Tibial nerve (tissue), 4 donors: ENCODE measurements around the gene PRICKLE2.

Source experiments
- EP300 ChIP-seq, 2 donors: sonication (generic); formaldehyde crosslinking; IDR thresholded peaks; one replicate each; pipeline ENCODE4 v1.6.1; 2017; ENCODE audit warnings: antibody characterized with exemption in 2 of 2, mild to moderate bottlenecking in 1 of 2
- TF ChIP-seq, protein P1 (sequence below), 5 experiments: fragments of 200-600 bp in 3 of 5; fragments of 450-650 bp in 2 of 5; sonication (generic) in 3 of 5; IDR thresholded peaks; one replicate each; pipeline ENCODE4 v1.5.1; 2016 to 2019; ENCODE audit warnings: antibody characterized with exemption in 5 of 5, mild to moderate bottlenecking in 3 of 5, moderate library complexity in 2 of 5

DNA sequence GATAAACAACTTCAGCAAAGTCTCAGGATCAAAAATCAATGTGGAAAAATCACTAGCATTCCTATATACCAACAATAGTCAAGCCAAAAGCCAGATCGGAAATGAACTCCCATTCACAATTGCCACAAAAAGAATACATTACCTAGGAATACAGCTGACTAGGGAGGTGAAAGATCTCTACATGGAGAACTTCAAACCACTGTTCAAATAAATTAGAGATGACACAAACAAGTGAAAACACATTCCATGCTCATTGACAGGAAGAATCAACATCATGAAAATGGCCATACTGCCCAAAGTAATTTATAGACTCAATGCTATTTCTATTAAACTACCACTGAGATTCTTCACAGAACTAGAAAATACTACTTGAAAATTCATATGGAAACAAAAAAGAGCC is 107.8 kb downstream of the PRICKLE2 start:
- TF ChIP-seq EP300 (IDR thresholded peaks at IDR 0.05): no peak
- TF ChIP-seq, protein P1, sequence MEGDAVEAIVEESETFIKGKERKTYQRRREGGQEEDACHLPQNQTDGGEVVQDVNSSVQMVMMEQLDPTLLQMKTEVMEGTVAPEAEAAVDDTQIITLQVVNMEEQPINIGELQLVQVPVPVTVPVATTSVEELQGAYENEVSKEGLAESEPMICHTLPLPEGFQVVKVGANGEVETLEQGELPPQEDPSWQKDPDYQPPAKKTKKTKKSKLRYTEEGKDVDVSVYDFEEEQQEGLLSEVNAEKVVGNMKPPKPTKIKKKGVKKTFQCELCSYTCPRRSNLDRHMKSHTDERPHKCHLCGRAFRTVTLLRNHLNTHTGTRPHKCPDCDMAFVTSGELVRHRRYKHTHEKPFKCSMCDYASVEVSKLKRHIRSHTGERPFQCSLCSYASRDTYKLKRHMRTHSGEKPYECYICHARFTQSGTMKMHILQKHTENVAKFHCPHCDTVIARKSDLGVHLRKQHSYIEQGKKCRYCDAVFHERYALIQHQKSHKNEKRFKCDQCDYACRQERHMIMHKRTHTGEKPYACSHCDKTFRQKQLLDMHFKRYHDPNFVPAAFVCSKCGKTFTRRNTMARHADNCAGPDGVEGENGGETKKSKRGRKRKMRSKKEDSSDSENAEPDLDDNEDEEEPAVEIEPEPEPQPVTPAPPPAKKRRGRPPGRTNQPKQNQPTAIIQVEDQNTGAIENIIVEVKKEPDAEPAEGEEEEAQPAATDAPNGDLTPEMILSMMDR (IDR thresholded peaks at IDR 0.05): no peak
